Daoy (cell line): ENCODE data around the gene COPS3. TPM values are rescaled to one million over a fixed set of nuclear protein-coding genes. Genes with fewer than 3 reads are reported as not detected.
A peak's percentile ranks its signal among the peaks of the same experiment; 100 is the strongest.
"Not testable (repeated sequence)": the region's sequence is repeated elsewhere in the genome, so short reads cannot be mapped to it uniquely, and the experiment has no call there.

Experiments used
- DNase-seq: peaks from one replicate; pipeline ENCODE4 v3.0.0-alpha.2; 2015; ENCODE audit warnings: low read depth
- total RNA-seq: library from RNA; depleted of rRNA; stranded (reverse); fragments of >200 nt; shearing (Covaris generic); gene quantifications from 2 replicates; pipeline ENCODE4 v1.2.3, GENCODE V29; 2014

Gene COPS3
- total RNA-seq, 1 experiment from 2014 or later: 290 TPM

DNA sequence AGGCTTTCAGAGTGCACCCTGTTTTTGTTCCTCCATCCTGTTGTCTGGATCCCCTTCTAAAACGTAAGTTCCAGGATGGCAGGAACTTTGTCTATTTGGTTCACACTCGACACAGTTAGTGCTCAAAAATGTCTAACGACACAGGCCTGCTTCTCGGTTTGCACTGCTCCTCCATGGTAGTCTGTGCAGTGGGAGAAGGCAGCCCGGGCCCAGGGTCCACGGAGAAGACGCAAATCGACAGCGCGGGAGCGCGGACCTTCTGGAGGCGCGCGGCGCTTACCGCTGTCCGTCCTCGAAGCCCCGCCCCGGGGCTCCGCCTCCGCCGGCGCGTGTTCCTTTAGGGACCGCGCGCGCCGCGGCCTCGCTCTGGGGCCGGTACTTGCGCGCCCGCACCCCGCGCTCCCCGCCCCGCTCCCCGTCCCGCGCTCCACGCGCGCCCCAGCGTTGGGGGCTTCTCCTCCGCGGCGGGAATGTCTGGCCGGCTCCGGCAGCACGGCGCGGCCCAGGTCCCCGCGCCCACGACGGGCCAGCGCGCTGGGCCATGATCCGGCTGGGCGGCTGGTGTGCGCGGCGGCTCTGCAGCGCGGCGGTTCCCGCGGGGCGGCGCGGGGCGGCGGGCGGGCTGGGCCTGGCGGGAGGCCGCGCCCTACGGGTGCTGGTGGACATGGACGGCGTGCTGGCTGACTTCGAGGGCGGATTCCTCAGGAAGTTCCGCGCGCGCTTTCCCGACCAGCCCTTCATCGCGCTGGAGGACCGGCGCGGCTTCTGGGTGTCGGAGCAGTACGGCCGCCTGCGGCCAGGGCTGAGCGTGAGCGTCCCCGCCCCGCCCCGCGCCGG, 22.2 kb upstream of the COPS3 start, which contains the start of gene NT5M:
Gene NT5M (plus strand): TSS at position 364 of the 837 bp plus-strand sequence. CDS start 178 bp downstream, at position 542.
- peak; percentile 81 for DNase-seq

DNA sequence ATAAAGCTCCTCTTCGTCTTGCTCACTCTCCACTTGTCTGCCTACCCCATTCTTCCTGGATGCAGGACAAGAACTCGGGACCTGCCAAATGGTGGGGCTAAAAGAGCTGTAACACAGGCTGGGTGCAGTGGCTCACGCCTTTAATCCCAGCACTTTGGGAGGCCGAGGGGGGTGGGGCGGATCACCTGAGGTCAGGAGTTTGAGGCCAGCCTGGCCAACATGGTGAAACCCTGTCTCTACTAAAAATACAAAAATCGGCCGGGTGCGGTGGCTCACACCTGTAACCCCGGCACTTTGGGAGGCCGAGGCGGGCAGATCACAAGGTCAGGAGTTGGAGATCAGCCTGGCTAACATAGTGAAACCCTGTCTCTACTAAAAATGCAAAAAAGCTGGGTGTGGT, 20.6 kb upstream of the COPS3 start:
- not testable (repeated sequence) for DNase-seq

- peak; percentile 68 for DNase-seq
Measured at GRCh38 chr17:17300624-17301568, 19.9 kb upstream of the COPS3 start.

GRCh38 chr17:17298108-17298507, 17.1 kb upstream of the COPS3 start:
- no peak for DNase-seq

- DNase-seq: no peak
Measured at GRCh38 chr17:17297217-17297616, 16.2 kb upstream of the COPS3 start.

DNA sequence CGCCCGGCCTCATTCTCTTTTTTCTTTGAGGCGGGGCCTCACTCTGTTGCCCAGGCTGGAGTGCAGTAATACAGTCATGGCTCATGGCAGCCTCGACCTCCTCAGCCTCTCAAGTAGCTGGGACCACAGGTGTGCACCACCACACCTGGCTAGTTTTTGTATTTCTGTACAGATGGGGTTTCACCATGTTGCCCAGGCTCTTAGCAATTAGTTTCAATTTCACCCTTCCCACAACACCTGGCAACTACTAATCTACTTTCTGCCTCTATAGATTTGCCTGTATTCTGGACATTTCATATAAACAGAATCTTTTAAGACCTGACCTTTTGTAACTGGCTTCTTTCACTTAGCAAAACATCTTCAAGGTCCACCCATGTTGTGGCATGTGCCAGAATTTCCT, 14.1 kb upstream of the COPS3 start:
- no peak for DNase-seq

GRCh38 chr17:17289701-17290100, 8.7 kb upstream of the COPS3 start:
- DNase-seq: no peak

DNA sequence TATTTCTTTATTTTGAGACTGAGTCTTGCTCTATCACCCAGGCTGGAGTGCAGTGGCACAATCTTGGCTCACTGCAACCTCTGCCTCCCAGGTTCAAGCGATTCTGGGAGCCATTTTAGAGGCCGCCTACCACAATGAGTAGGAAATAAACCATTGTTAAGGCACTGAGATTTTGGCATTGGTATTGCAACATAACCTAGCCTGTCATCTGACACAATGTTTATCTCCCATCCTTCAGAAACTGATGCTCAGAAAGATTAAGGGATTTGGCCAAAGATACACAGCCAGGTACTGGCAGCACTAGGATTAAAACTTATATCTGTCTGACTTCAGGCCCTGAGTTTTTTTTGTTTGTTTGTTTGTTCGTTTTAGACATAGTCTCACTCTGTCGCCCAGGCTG, 8.0 kb upstream of the COPS3 start:
- no peak for DNase-seq

DNA sequence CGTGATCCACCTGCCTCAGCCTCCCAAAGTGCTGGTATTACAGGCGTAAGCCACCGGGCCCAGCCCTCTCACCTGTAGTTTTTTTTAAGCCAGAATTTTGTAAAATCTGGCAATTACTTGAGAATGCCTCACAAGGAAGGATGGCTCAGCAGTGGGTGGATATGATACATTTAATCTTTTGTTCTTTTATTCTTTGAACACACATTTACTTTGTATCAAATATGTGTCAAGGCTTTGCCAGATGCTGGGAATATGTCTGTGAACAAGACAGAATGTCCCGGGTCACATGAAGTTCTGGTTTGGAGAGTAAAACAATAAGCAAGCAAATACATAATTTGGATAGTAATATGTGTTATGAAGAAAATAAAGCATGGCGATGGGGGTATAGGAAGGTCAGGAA, 4.9 kb upstream of the COPS3 start:
- DNase-seq: no peak

- DNase-seq: no peak
Measured at GRCh38 chr17:17279316-17279715, 1.7 kb downstream of the COPS3 start.

DNA sequence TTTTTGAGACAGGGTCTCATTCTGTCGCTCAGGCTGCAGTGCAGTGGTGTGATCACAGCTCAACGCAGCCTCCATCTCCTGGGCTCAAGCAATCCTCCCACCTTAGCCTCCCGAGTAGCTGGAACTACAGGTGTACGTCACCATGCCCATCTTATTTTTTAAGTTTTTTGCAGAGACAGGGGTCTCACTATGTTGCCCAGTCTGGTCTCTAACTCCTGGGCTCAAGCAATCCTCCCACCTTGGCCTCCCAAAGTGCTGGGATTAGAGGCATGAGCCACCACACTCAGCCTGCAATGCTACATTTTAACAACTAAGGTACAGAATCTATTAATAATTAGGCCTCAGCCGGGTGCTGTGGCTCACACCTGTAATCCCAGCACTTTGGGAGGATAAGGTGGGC, 3.6 kb downstream of the COPS3 start:
- not testable (repeated sequence) for DNase-seq

DNA sequence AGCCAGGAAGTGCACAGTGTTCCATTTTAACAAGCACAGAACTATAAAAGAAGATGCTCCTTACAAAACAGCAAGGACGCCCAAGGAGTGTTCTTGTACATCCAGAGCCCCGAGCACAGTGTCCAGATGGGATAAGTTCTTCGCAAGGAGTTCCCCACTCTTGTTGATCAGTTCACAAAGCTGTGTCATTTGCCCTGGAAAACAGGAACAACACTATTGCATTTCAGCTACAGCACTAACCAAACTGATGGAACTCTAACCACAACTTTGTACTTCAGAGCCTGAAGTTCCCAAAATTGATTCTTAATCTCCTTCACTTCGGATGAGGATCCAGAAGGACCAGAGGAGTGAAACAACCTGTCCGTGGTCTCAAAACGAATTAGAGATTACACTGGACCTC, 5.1 kb downstream of the COPS3 start:
- no peak for DNase-seq

GRCh38 chr17:17269926-17270773, 10.9 kb downstream of the COPS3 start:
- no peak for DNase-seq

DNA sequence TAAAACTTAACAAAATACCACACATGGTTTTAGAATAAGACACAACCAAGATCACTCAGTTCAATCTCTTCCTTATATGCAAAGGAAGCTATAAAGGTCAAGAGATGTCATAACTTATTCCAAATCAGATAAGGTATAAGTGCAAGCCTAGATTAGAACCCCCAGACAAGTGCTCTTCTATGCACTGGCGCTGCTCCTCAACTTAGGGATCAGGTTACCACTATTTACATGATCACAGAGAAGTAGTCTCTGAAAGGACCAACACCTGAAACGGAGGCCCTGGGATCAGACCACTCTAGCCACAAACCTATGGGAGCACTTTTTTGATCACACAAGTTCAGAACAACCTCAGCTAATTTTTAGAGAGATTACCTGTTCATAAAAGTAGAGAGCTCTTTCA, 16.6 kb downstream of the COPS3 start:
- DNase-seq: no peak

- no peak for DNase-seq
Measured at GRCh38 chr17:17258998-17259397, 22.0 kb downstream of the COPS3 start.

- DNase-seq: no peak
Measured at GRCh38 chr17:17258011-17258410, 23.0 kb downstream of the COPS3 start.

DNA sequence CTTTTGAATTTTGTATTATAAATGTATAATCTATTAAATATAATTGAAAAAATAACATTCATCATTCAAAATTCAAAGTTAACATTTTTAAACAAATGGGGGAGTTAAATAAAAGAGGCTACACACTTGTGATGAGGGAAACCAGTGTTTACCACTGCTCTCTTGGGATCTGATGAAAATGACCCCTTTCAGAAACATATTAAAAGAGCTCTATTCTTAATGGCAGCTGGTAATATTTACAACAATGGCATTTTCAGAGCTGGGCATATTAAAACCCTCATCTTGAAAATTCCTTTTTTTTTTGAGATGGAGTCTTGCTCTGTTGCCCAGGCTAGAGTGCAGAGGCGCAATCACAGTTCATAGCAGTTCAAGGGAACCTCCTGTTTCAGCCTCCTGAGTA, 24.7 kb downstream of the COPS3 start:
- DNase-seq: no peak

- not testable (repeated sequence) for DNase-seq
Measured at GRCh38 chr17:17255689-17256088, 25.4 kb downstream of the COPS3 start.

- no peak for DNase-seq
Measured at GRCh38 chr17:17254036-17254435, 27.0 kb downstream of the COPS3 start.

DNA sequence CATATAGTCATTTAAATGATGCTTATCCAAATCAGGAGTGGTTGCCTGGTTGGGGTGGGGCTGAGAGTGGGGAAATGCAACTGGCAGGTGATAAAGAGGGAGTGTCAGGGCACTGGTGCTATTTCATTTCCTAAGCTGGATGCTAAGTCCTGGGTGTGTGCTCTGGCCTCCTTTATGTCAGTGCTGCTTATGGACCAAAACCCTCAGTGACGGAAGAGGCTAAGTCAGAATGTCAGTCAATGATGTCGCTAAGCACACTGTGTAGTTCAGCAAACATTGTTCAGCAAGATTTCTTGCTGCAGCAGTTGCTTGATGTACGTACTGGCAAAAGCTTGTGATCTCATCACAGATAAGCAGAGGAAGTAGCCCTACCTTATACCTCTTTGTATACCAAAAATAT, 27.6 kb downstream of the COPS3 start:
- no peak for DNase-seq

GRCh38 chr17:17252149-17252661, 28.8 kb downstream of the COPS3 start:
- no peak for DNase-seq
